B cell (primary cell): Measurements from ENCODE around the gene NUAK1. TPM values are rescaled to one million over a fixed set of nuclear protein-coding genes. Genes with fewer than 3 reads are reported as not detected.

Source experiments
- ATAC-seq: fragments of 200-7000 bp; cut with Tn5 transposase; one replicate; pipeline ENCODE4 v1.10.0; 2021; ENCODE audit warnings: low read depth, mild to moderate bottlenecking, moderate number of reproducible peaks, moderate library complexity
- CTCF ChIA-PET: fragments of 350-600 bp; sonication (Branson Sonifier 250); formaldehyde crosslinking; loops from one replicate; lab custom pipeline; 2021; ENCODE audit warnings: antibody characterized with exemption, inconsistent platforms; lab: Charles Lee
- POLR2A ChIA-PET: fragments of 350-600 bp; sonication (Branson Sonifier 250); formaldehyde crosslinking; loops from one replicate; lab custom pipeline; 2021; ENCODE audit warnings: antibody characterized with exemption; lab: Charles Lee
- DNase-seq: peaks from one replicate; pipeline ENCODE4 v3.0.0; 2013
- H2AFZ ChIP-seq: 2 replicates; pipeline ENCODE4 v1.6.1; 2012; ENCODE audit warnings: mild to moderate bottlenecking, low read depth, low read length; ENCODE audit not compliant: insufficient read depth, poor library complexity, severe bottlenecking
- H3K27ac ChIP-seq, 2 donors: 1 replicate in 1 of 2; 2 replicates in 1 of 2; pipeline ENCODE4 v1.5.1; 2012 to 2013; ENCODE audit warnings: low read length in 2 of 2, mild to moderate bottlenecking in 2 of 2, moderate library complexity in 1 of 2
- H3K27me3 ChIP-seq, 4 experiments: fragments of 200-600 bp in 1 of 4; sonication (generic) in 1 of 4; replicated peaks in 1 of 4; 1 replicate in 2 of 4; 2 replicates in 2 of 4; pipeline versions ENCODE4 v1.6.1 to v1.7.0; 2013 to 2016; ENCODE audit warnings: low read length in 3 of 4, mild to moderate bottlenecking in 2 of 4, mixed read lengths in 1 of 4, moderate library complexity in 1 of 4; ENCODE audit not compliant: insufficient read depth in 4 of 4, control insufficient read depth in 3 of 4; ENCODE audit errors: control extremely low read depth in 1 of 4
- H3K36me3 ChIP-seq, 2 experiments: replicated peaks in 1 of 2; 1 replicate in 1 of 2; 2 replicates in 1 of 2; pipeline versions ENCODE4 v1.6.1 to v1.7.1; 2013; ENCODE audit warnings: low read length in 1 of 2; ENCODE audit not compliant: insufficient read depth in 2 of 2, control insufficient read depth in 1 of 2; ENCODE audit errors: control extremely low read depth in 1 of 2, extremely low read depth in 1 of 2
- H3K4me1 ChIP-seq, 2 donors: fragments of 200-600 bp in 1 of 2; sonication (generic) in 1 of 2; 1 replicate in 1 of 2; 2 replicates in 1 of 2; pipeline versions ENCODE4 v1.5.1 to v1.6.1; 2013 to 2017; ENCODE audit warnings: low read length in 2 of 2; ENCODE audit not compliant: control insufficient read depth in 2 of 2, insufficient read depth in 2 of 2
- H3K4me2 ChIP-seq: replicated peaks from 2 replicates; pipeline ENCODE3; 2012; ENCODE audit warnings: mild to moderate bottlenecking, low read depth, low read length; ENCODE audit not compliant: poor library complexity, severe bottlenecking
- H3K4me3 ChIP-seq, 5 experiments: fragments of 200-600 bp in 1 of 5; sonication (generic) in 1 of 5; 1 replicate in 3 of 5; 2 replicates in 2 of 5; pipeline versions ENCODE4 v1.5.1 to v1.7.0; 2011 to 2016; ENCODE audit warnings: low read length in 4 of 5, mild to moderate bottlenecking in 4 of 5, low read depth in 2 of 5, control low read depth in 1 of 5, moderate library complexity in 1 of 5; ENCODE audit not compliant: insufficient read depth in 1 of 5; ENCODE audit errors: control extremely low read depth in 1 of 5, extremely low read depth in 1 of 5
- H3K79me2 ChIP-seq: fragments of 200-600 bp; sonication (generic); one replicate; pipeline ENCODE4 v1.6.0; 2016; ENCODE audit warnings: low read length; ENCODE audit not compliant: control insufficient read depth, insufficient read depth
- H3K9ac ChIP-seq: fragments of 200-600 bp; sonication (generic); 2 replicates; pipeline ENCODE4 v1.6.1; 2017; ENCODE audit warnings: mild to moderate bottlenecking, low read length, moderate library complexity
- H3K9me3 ChIP-seq, 3 donors: one replicate each; pipeline versions ENCODE4 v1.6.1 to v1.7.1; 2013; ENCODE audit warnings: low read length in 2 of 3; ENCODE audit not compliant: control insufficient read depth in 2 of 3, insufficient read depth in 1 of 3; ENCODE audit errors: control extremely low read depth in 1 of 3
- H4K20me1 ChIP-seq: 2 replicates; pipeline ENCODE4 v1.6.0; 2012; ENCODE audit warnings: mild to moderate bottlenecking, low read length; ENCODE audit not compliant: insufficient read depth, control insufficient read depth, poor library complexity, severe bottlenecking
- H3K27ac Mint-ChIP-seq: one replicate; pipeline ENCODE4 v1.8.0; 2021; ENCODE audit warnings: mixed read lengths
- H3K27me3 Mint-ChIP-seq: one replicate; pipeline ENCODE4 v1.8.0; 2021; ENCODE audit warnings: mixed read lengths
- H3K4me1 Mint-ChIP-seq: one replicate; pipeline ENCODE4 v1.8.0; 2021; ENCODE audit warnings: mixed read lengths
- H3K4me3 Mint-ChIP-seq: one replicate; pipeline ENCODE4 v1.8.0; 2021; ENCODE audit warnings: mixed read lengths
- H3K9me3 Mint-ChIP-seq: one replicate; pipeline ENCODE4 v1.8.0; 2022; ENCODE audit warnings: mixed read lengths; ENCODE audit not compliant: insufficient read depth
- EZH2 ChIP-seq: IDR thresholded peaks from 2 replicates; pipeline ENCODE4 v1.6.1; 2012; ENCODE audit warnings: borderline replicate concordance, low read depth, mild to moderate bottlenecking, moderate library complexity, low read length; ENCODE audit not compliant: insufficient read depth, poor library complexity, severe bottlenecking
- WGBS: methylation state at CpG from one replicate; pipeline ENCODE4 v1.1.5; 2013; ENCODE audit warnings: missing lambda C conversion rate; ENCODE audit not compliant: insufficient coverage; 5-methylcytosine and 5-hydroxymethylcytosine counted together
- intact Hi-C: fragments of 100-400 bp; cut with micrococcal nuclease; formaldehyde crosslinking; loops from one replicate; pipeline ENCODE4 v1.10.0; 2022
- polyA plus RNA-seq: library from polyadenylated mRNA; depleted of rRNA; stranded (reverse); fragments of >200 nt; gene quantifications from 2 replicates; pipeline ENCODE4 v1.2.3, GENCODE V29; 2012
- total RNA-seq, 2 donors: library from RNA; stranded (reverse); fragments of 120-200 nt in 1 of 2; gene quantifications; 1 replicate in 1 of 2; 2 replicates in 1 of 2; pipeline versions ENCODE4 v1.2.3 to v1.2.4, GENCODE V29; 2013 to 2022
- TF ChIP-seq, protein P1 (sequence below): fragments of 200-600 bp; IDR thresholded peaks from one replicate; pipeline ENCODE4 v1.8.0; 2022; ENCODE audit warnings: antibody characterized with exemption, mild to moderate bottlenecking

NUAK1 gene
- total and polyA plus RNA-seq, 2 donors (not counting 1 experiment from before 2014, with no cell fraction given), result not detected

- no peaks in the 10 kb centered on the region for H3K4me1 Mint-ChIP-seq
- CTCF ChIA-PET, result no interaction called here
Measured at GRCh38 chr12:106066726-106067325, 71.9 kb downstream of the NUAK1 start.

DNA sequence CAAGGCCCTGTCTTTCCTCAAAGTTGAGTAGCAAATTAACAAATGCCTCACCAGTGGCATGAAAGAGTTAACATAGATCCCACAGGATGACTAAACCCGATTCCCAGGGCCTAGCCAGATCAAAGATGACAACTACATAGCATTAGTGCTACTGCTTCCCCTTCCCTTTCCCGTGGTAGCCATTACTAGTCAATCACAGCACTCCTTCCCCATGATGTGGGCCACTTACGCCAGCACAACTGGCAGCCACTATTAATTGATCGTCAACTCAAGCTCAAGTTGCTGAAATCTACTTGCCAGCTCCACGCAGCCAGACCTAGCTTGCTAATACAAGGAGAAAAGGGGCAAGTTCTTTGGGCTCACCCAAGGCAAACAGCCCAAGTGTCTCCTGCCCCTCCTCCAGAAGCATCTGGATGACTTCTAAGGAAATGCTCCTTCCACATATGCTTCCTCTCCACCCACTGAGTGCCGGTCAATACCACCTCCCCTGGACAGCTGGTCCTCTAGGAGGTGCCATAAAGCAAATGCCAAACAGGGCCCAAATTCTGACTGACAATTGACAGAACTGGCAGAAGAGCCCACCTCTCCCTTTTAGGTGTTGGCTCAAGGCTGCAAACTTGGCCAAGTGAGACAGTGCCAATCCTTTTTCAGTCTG is 72.6 kb downstream of the NUAK1 start:
- H2AFZ ChIP-seq, result no peak overlapping the region
- Mint-ChIP-seq H3K4me3 (no peak overlapping the region), H3K9me3 (no peaks in the 10 kb centered on the region), H3K27me3 (no peaks in the 10 kb centered on the region), H3K27ac (no peak overlapping the region), H3K4me1 (no peaks in the 10 kb centered on the region)
- POLR2A ChIA-PET, result no interaction called here
- CTCF ChIA-PET, result no interaction called here
- no peaks in the 10 kb centered on the region for H3K4me1 ChIP-seq
- H3K4me2 ChIP-seq, result no peak overlapping the region
- no peak overlapping the region for H3K27ac ChIP-seq
- no peak overlapping the region for H3K4me3 ChIP-seq
- ATAC-seq (no peak), DNase-seq (no peak)
- intact Hi-C loops, result no loop called here
- H3K79me2 ChIP-seq, result no peaks in the 10 kb centered on the region
- TF ChIP-seq, protein P1, sequence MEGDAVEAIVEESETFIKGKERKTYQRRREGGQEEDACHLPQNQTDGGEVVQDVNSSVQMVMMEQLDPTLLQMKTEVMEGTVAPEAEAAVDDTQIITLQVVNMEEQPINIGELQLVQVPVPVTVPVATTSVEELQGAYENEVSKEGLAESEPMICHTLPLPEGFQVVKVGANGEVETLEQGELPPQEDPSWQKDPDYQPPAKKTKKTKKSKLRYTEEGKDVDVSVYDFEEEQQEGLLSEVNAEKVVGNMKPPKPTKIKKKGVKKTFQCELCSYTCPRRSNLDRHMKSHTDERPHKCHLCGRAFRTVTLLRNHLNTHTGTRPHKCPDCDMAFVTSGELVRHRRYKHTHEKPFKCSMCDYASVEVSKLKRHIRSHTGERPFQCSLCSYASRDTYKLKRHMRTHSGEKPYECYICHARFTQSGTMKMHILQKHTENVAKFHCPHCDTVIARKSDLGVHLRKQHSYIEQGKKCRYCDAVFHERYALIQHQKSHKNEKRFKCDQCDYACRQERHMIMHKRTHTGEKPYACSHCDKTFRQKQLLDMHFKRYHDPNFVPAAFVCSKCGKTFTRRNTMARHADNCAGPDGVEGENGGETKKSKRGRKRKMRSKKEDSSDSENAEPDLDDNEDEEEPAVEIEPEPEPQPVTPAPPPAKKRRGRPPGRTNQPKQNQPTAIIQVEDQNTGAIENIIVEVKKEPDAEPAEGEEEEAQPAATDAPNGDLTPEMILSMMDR, result no peak
- no peak for TF ChIP-seq EZH2
- H4K20me1 ChIP-seq, result no peaks in the 10 kb centered on the region
- WGBS, result 60% methylated on average over 6 of the region's 6 CpGs
- no peak overlapping the region for H3K9ac ChIP-seq
- H3K27me3 ChIP-seq, result no peaks in the 10 kb centered on the region
- no peaks in the 10 kb centered on the region for H3K36me3 ChIP-seq
- peaks cover 0 to 16% (median 0%) of the 10 kb centered on the region in 3 donors for H3K9me3 ChIP-seq

More at GRCh38 chr12:106066726-106067325, 71.9 kb downstream of the NUAK1 start:
- Histone ChIP-seq H3K9ac (no peak overlapping the region), H3K27ac (no peak overlapping the region), H3K79me2 (no peaks in the 10 kb centered on the region), H3K36me3 (no peaks in the 10 kb centered on the region), H3K4me1 (no peaks in the 10 kb centered on the region), H2AFZ (no peak overlapping the region), H3K27me3 (no peaks in the 10 kb centered on the region), H3K4me3 (no peak overlapping the region), H4K20me1 (no peaks in the 10 kb centered on the region), H3K4me2 (no peak overlapping the region), H3K9me3 (peaks cover 0 to 16% (median 0%) of the 10 kb centered on the region in 3 donors)
- Mint-ChIP-seq H3K9me3 (no peaks in the 10 kb centered on the region), H3K27me3 (no peaks in the 10 kb centered on the region), H3K4me3 (no peak overlapping the region), H3K27ac (no peak overlapping the region)
- 96% methylated on average over 24 of the region's 25 CpGs for WGBS
- POLR2A ChIA-PET, result no interaction called here
- DNase-seq (no peak), ATAC-seq (no peak)
- intact Hi-C loops, result no loop called here
- TF ChIP-seq, protein P1, result no peak
- TF ChIP-seq EZH2, result no peak
